Measurements from ENCODE around the gene SLC25A30. TPM values are rescaled to one million over a fixed set of nuclear protein-coding genes. Genes with fewer than 3 reads are reported as not detected.

SLC25A30 gene
- total and polyA plus RNA-seq, 12 donors, result 3.4 to 45.6 (median 19.0) TPM

- Histone ChIP-seq H3K4me1 (replicated peaks in 1 of 2) (peaks cover 24 to 30% of the 10 kb centered on the region in 2 donors), H3K27ac (no peak overlapping the region), H3K36me3 (replicated peaks in 1 of 2) (no peaks in the 10 kb centered on the region), H3K4me3 (no peak overlapping the region), H3K27me3 (no peaks in the 10 kb centered on the region), H3K9me3 (replicated peaks in 1 of 3) (no peaks in the 10 kb centered on the region)
- DNase-seq, result no peak
- intact Hi-C loops (cut with DNase I), result no loop called here
- no peak for TF ChIP-seq POLR2A (IDR thresholded peaks at IDR 0.05)
- no peak for TF ChIP-seq CTCF (IDR thresholded peaks at IDR 0.05)
- WGBS, 4 donors, result 86 to 92% (median 88%) methylated on average over 4 of the region's 4 CpGs
Measured at GRCh38 chr13:45436953-45437352, 18.8 kb upstream of the SLC25A30 start.

GRCh38 chr13:45436332-45436731 lies 18.2 kb upstream of the SLC25A30 start:
- Histone ChIP-seq H3K27me3 (no peaks in the 10 kb centered on the region), H3K4me3 (no peak overlapping the region), H3K36me3 (replicated peaks in 1 of 2) (no peaks in the 10 kb centered on the region), H3K9me3 (replicated peaks in 1 of 3) (no peaks in the 10 kb centered on the region), H3K4me1 (replicated peaks in 1 of 2) (peaks cover 18 to 24% of the 10 kb centered on the region in 2 donors), H3K27ac (no peak overlapping the region)
- 83 to 92% (median 89%) methylated on average over 6 to 9 of the region's 9 CpGs for WGBS, 4 donors
- DNase-seq, result no peak
- intact Hi-C loops (cut with DNase I), result no loop called here
- TF ChIP-seq CTCF (IDR thresholded peaks at IDR 0.05) (no peak), POLR2A (IDR thresholded peaks at IDR 0.05) (no peak)

GRCh38 chr13:45434556-45435371 lies 16.6 kb upstream of the SLC25A30 start:
- Histone ChIP-seq H3K4me3 (no peak overlapping the region), H3K9me3 (replicated peaks in 1 of 3) (no peaks in the 10 kb centered on the region), H3K36me3 (replicated peaks in 1 of 2) (no peaks in the 10 kb centered on the region), H3K27ac (no peak overlapping the region), H3K4me1 (replicated peaks in 1 of 2) (peaks cover 4 to 8% of the 10 kb centered on the region in 2 donors), H3K27me3 (no peaks in the 10 kb centered on the region)
- intact Hi-C loops (cut with DNase I), result no loop called here
- WGBS, 4 donors, result 77 to 83% (median 81%) methylated on average over 8 of the region's 8 CpGs
- TF ChIP-seq POLR2A (IDR thresholded peaks at IDR 0.05) (no peak), CTCF (IDR thresholded peaks at IDR 0.05) (no peak)
- peak in 1 of 7 donors; percentile 35 for DNase-seq

GRCh38 chr13:45433381-45433790 lies 15.2 kb upstream of the SLC25A30 start:
- Histone ChIP-seq H3K9me3 (replicated peaks in 1 of 3) (no peaks in the 10 kb centered on the region), H3K4me1 (replicated peaks in 1 of 2) (peaks cover 4 to 8% of the 10 kb centered on the region in 2 donors), H3K4me3 (no peak overlapping the region), H3K27me3 (no peaks in the 10 kb centered on the region), H3K27ac (peak overlapping the region in 4 of 5 donors; percentile 17 to 80 (median 44)), H3K36me3 (replicated peaks in 1 of 2) (no peaks in the 10 kb centered on the region)
- intact Hi-C loops (cut with DNase I), result no loop called here
- no peak for DNase-seq
- TF ChIP-seq POLR2A (IDR thresholded peaks at IDR 0.05) (no peak), CTCF (IDR thresholded peaks at IDR 0.05) (no peak)
- 33 to 62% (median 43%) methylated on average over 5 of the region's 5 CpGs for WGBS, 4 donors
